ENCODE measurements around the gene B9D1. TPM values are rescaled to one million over a fixed set of nuclear protein-coding genes. Genes with fewer than 3 reads are reported as not detected.

B9D1 gene
- total RNA-seq, 1 experiment from 2014 or later, result 31.9 TPM

DNA sequence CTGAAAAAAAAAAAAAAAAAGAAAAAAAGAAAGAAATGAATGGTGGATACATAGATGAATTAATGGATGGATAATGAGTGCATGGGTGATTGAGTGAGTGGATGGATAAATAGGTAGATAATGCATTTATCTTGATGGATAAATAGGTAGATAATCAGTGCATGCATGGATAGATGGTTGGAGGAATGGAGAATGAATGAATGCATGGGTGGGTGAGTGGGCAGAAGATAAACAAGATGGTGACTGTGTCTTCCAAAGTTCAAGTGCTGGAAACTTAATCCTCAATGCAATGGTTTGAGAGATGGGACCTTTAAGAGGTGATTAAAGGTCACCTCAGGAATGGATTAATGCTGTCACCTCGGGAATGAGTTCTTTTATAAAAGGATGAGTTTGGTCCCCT, 41.7 kb upstream of the B9D1 start (continued):
- TF ChIP-seq, protein P1, sequence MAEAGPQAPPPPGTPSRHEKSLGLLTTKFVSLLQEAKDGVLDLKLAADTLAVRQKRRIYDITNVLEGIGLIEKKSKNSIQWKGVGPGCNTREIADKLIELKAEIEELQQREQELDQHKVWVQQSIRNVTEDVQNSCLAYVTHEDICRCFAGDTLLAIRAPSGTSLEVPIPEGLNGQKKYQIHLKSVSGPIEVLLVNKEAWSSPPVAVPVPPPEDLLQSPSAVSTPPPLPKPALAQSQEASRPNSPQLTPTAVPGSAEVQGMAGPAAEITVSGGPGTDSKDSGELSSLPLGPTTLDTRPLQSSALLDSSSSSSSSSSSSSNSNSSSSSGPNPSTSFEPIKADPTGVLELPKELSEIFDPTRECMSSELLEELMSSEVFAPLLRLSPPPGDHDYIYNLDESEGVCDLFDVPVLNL (CRISPR knock-in tag; IDR thresholded peaks at IDR 0.05; ENCODE audit: borderline replicate concordance, low read depth), result no peak
- TF ChIP-seq ZNF423 (CRISPR knock-in tag; IDR thresholded peaks at IDR 0.05) (no peak), GTF2I (CRISPR knock-in tag; conservative IDR thresholded peaks at IDR 0.05) (no peak), ZNF671 (CRISPR knock-in tag; IDR thresholded peaks at IDR 0.05) (no peak), PRRX2 (CRISPR knock-in tag; IDR thresholded peaks at IDR 0.05) (no peak), ZNF416 (CRISPR knock-in tag; IDR thresholded peaks at IDR 0.05) (no peak)
- TF ChIP-seq, protein P2, sequence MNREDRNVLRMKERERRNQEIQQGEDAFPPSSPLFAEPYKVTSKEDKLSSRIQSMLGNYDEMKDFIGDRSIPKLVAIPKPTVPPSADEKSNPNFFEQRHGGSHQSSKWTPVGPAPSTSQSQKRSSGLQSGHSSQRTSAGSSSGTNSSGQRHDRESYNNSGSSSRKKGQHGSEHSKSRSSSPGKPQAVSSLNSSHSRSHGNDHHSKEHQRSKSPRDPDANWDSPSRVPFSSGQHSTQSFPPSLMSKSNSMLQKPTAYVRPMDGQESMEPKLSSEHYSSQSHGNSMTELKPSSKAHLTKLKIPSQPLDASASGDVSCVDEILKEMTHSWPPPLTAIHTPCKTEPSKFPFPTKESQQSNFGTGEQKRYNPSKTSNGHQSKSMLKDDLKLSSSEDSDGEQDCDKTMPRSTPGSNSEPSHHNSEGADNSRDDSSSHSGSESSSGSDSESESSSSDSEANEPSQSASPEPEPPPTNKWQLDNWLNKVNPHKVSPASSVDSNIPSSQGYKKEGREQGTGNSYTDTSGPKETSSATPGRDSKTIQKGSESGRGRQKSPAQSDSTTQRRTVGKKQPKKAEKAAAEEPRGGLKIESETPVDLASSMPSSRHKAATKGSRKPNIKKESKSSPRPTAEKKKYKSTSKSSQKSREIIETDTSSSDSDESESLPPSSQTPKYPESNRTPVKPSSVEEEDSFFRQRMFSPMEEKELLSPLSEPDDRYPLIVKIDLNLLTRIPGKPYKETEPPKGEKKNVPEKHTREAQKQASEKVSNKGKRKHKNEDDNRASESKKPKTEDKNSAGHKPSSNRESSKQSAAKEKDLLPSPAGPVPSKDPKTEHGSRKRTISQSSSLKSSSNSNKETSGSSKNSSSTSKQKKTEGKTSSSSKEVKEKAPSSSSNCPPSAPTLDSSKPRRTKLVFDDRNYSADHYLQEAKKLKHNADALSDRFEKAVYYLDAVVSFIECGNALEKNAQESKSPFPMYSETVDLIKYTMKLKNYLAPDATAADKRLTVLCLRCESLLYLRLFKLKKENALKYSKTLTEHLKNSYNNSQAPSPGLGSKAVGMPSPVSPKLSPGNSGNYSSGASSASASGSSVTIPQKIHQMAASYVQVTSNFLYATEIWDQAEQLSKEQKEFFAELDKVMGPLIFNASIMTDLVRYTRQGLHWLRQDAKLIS (CRISPR knock-in tag; IDR thresholded peaks at IDR 0.05; ENCODE audit: borderline replicate concordance), result no peak
- TF ChIP-seq, protein P3, sequence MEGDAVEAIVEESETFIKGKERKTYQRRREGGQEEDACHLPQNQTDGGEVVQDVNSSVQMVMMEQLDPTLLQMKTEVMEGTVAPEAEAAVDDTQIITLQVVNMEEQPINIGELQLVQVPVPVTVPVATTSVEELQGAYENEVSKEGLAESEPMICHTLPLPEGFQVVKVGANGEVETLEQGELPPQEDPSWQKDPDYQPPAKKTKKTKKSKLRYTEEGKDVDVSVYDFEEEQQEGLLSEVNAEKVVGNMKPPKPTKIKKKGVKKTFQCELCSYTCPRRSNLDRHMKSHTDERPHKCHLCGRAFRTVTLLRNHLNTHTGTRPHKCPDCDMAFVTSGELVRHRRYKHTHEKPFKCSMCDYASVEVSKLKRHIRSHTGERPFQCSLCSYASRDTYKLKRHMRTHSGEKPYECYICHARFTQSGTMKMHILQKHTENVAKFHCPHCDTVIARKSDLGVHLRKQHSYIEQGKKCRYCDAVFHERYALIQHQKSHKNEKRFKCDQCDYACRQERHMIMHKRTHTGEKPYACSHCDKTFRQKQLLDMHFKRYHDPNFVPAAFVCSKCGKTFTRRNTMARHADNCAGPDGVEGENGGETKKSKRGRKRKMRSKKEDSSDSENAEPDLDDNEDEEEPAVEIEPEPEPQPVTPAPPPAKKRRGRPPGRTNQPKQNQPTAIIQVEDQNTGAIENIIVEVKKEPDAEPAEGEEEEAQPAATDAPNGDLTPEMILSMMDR (IDR thresholded peaks at IDR 0.05), result no peak
- TF ChIP-seq, protein P4, sequence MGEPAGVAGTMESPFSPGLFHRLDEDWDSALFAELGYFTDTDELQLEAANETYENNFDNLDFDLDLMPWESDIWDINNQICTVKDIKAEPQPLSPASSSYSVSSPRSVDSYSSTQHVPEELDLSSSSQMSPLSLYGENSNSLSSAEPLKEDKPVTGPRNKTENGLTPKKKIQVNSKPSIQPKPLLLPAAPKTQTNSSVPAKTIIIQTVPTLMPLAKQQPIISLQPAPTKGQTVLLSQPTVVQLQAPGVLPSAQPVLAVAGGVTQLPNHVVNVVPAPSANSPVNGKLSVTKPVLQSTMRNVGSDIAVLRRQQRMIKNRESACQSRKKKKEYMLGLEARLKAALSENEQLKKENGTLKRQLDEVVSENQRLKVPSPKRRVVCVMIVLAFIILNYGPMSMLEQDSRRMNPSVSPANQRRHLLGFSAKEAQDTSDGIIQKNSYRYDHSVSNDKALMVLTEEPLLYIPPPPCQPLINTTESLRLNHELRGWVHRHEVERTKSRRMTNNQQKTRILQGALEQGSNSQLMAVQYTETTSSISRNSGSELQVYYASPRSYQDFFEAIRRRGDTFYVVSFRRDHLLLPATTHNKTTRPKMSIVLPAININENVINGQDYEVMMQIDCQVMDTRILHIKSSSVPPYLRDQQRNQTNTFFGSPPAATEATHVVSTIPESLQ (CRISPR knock-in tag; IDR thresholded peaks at IDR 0.05), result no peak

DNA sequence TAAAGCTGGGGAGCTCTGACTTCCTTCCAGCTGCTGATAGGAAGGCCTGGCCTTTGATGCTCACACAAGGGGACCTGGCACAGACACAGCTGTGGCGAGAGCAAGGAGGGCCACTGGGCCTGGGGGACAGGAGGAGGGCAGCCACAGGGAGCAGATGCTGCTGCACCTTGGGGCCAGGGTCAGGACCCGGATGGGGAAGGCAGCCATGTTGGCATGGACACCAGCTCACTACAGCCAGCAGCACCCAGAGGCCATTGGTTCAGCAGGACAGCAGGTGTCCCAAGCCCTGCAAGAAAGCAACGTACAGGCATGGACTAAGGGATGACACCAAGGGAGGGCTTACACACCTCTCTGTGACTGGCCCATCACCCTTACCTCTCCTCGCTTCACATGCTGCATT, 40.5 kb upstream of the B9D1 start:
- Mint-ChIP-seq H3K27me3 (ENCODE audit: low read depth) (no peaks in the 10 kb centered on the region; the same call in 1 of the 2 replicates), H3K27ac (no peak overlapping the region), H3K36me3 (no peaks in the 10 kb centered on the region), H3K4me1 (peaks cover 8% of the 10 kb centered on the region), H3K4me3 (no peak overlapping the region), H3K9me3 (peaks cover 3% of the 10 kb centered on the region; the same call in 1 of the 2 replicates)
- no peak for ATAC-seq
- ChIA-PET CTCF (interaction anchor here (1.2 to 2.4 kb wide), 2 partner anchors 9 to 44 kb away, joined by 6 to 7 read pairs; no protein-coding TSS in a partner anchor), POLR2A (no interaction called here)
- no peak for DNase-seq (ENCODE audit: low spot score)
- TF ChIP-seq FOXP1 (CRISPR knock-in tag; IDR thresholded peaks at IDR 0.05; ENCODE audit: borderline replicate concordance) (no peak), CREM (CRISPR knock-in tag; IDR thresholded peaks at IDR 0.05) (no peak), ESRRA (CRISPR knock-in tag; IDR thresholded peaks at IDR 0.05; ENCODE audit: borderline replicate concordance) (no peak), CREB1 (CRISPR knock-in tag; IDR thresholded peaks at IDR 0.05) (no peak), ATF1 (CRISPR knock-in tag; IDR thresholded peaks at IDR 0.05) (no peak), GTF2I (CRISPR knock-in tag; conservative IDR thresholded peaks at IDR 0.05) (no peak)
- TF ChIP-seq, protein P5, sequence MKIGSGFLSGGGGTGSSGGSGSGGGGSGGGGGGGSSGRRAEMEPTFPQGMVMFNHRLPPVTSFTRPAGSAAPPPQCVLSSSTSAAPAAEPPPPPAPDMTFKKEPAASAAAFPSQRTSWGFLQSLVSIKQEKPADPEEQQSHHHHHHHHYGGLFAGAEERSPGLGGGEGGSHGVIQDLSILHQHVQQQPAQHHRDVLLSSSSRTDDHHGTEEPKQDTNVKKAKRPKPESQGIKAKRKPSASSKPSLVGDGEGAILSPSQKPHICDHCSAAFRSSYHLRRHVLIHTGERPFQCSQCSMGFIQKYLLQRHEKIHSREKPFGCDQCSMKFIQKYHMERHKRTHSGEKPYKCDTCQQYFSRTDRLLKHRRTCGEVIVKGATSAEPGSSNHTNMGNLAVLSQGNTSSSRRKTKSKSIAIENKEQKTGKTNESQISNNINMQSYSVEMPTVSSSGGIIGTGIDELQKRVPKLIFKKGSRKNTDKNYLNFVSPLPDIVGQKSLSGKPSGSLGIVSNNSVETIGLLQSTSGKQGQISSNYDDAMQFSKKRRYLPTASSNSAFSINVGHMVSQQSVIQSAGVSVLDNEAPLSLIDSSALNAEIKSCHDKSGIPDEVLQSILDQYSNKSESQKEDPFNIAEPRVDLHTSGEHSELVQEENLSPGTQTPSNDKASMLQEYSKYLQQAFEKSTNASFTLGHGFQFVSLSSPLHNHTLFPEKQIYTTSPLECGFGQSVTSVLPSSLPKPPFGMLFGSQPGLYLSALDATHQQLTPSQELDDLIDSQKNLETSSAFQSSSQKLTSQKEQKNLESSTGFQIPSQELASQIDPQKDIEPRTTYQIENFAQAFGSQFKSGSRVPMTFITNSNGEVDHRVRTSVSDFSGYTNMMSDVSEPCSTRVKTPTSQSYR (CRISPR knock-in tag; IDR thresholded peaks at IDR 0.05), result no peak
- TF ChIP-seq, protein P6, sequence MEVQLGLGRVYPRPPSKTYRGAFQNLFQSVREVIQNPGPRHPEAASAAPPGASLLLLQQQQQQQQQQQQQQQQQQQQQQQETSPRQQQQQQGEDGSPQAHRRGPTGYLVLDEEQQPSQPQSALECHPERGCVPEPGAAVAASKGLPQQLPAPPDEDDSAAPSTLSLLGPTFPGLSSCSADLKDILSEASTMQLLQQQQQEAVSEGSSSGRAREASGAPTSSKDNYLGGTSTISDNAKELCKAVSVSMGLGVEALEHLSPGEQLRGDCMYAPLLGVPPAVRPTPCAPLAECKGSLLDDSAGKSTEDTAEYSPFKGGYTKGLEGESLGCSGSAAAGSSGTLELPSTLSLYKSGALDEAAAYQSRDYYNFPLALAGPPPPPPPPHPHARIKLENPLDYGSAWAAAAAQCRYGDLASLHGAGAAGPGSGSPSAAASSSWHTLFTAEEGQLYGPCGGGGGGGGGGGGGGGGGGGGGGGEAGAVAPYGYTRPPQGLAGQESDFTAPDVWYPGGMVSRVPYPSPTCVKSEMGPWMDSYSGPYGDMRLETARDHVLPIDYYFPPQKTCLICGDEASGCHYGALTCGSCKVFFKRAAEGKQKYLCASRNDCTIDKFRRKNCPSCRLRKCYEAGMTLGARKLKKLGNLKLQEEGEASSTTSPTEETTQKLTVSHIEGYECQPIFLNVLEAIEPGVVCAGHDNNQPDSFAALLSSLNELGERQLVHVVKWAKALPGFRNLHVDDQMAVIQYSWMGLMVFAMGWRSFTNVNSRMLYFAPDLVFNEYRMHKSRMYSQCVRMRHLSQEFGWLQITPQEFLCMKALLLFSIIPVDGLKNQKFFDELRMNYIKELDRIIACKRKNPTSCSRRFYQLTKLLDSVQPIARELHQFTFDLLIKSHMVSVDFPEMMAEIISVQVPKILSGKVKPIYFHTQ (CRISPR knock-in tag; IDR thresholded peaks at IDR 0.05), result no peak
- TF ChIP-seq, protein P7, sequence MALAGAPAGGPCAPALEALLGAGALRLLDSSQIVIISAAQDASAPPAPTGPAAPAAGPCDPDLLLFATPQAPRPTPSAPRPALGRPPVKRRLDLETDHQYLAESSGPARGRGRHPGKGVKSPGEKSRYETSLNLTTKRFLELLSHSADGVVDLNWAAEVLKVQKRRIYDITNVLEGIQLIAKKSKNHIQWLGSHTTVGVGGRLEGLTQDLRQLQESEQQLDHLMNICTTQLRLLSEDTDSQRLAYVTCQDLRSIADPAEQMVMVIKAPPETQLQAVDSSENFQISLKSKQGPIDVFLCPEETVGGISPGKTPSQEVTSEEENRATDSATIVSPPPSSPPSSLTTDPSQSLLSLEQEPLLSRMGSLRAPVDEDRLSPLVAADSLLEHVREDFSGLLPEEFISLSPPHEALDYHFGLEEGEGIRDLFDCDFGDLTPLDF (CRISPR knock-in tag; IDR thresholded peaks at IDR 0.05), result no peak
- TF ChIP-seq, protein P8, sequence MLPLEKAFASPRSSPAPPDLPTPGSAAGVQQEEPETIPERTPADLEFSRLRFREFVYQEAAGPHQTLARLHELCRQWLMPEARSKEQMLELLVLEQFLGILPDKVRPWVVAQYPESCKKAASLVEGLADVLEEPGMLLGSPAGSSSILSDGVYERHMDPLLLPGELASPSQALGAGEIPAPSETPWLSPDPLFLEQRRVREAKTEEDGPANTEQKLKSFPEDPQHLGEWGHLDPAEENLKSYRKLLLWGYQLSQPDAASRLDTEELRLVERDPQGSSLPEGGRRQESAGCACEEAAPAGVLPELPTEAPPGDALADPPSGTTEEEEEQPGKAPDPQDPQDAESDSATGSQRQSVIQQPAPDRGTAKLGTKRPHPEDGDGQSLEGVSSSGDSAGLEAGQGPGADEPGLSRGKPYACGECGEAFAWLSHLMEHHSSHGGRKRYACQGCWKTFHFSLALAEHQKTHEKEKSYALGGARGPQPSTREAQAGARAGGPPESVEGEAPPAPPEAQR (CRISPR knock-in tag; IDR thresholded peaks at IDR 0.05), result no peak

Data from WTC11 (cell line).